ENCODE data around the gene FILIP1L.

FILIP1L gene

GRCh38 chr3:99955773-99956562 is 158.3 kb downstream of the FILIP1L start:
- DNase-seq (ENCODE audit: low read depth in 2 of 2, low spot score in 1 of 2): no peak

DNA sequence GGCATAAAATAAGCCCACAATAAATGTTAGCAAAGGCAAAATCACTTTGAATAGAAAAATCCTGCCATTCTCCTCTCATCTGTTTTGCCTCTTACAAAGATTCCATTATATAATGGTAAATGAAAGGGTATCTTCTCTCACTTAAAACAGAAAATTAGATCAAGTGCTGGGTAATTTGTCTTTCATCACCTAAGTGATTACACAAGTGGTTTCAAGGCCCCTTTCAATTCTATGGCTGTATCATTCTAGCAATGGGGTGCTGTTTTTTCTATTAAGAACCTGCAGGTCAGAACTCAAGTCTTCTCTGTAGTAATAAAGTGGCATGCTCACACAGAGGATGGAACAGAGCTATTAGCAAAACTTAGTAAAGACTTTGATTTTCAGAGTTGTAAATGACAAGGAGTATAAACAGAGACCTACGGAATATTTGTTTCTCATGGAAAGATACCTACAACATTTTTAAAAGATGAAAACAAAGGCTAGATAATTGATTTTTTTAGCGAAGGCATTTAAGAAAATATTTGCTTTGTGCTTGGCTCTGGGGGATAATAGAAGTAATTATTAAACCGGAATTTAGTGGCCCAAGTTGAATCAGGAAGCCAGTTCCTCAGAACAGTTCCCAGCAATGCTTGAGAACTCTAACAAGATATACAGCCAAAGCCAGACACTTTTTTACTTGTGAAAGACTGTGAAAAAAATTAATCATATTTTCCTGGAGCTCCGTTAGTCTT is 159.2 kb downstream of the FILIP1L start:
- DNase-seq (ENCODE audit: low read depth in 2 of 2, low spot score in 1 of 2): no peak

GRCh38 chr3:99953596-99953995 is 160.7 kb downstream of the FILIP1L start:
- DNase-seq (ENCODE audit: low read depth in 2 of 2, low spot score in 1 of 2): no peak

DNA sequence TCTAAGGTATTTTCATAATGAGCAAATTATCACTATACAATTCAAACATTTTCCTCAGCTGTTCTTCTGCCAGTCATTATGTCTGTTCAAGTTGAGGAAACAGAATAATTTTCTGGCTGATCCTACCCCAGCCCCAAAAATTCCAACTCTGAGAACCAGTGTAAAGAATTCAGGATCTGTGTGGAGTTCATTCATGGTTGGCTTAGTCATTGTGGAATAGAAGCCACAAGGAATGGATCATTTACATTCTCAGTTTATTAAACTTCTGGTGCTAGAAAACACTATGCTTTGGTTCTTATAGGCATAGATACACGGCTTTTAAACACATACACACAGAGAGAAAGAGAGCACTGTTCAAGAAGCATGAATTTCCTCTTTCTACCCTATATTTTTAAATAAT is 162.0 kb downstream of the FILIP1L start:
- DNase-seq (ENCODE audit: low read depth in 2 of 2, low spot score in 1 of 2): no peak

- no peak for DNase-seq (ENCODE audit: low read depth in 2 of 2, low spot score in 1 of 2)
Observed at GRCh38 chr3:99951701-99952100, 162.6 kb downstream of the FILIP1L start.

DNA sequence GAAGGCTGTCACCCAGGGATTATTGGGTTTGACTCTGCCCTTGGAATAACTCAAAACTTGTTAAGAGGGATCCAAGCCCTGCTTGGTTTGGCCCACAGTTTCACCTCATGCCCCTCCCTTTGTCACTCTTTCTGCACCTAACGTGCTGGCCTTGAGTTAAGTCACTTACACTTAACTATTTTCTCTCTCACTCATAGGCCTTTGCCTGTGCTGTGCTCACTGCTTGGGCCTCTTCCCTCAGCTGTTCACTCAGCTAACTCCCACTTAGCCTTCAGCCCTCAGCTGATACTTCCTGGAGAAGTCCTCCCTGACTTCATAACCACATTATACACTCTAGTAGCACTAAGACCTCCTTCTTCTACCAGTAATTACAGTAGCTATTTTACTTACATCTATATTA is 163.4 kb downstream of the FILIP1L start:
- DNase-seq (ENCODE audit: low read depth in 2 of 2, low spot score in 1 of 2): no peak

DNA sequence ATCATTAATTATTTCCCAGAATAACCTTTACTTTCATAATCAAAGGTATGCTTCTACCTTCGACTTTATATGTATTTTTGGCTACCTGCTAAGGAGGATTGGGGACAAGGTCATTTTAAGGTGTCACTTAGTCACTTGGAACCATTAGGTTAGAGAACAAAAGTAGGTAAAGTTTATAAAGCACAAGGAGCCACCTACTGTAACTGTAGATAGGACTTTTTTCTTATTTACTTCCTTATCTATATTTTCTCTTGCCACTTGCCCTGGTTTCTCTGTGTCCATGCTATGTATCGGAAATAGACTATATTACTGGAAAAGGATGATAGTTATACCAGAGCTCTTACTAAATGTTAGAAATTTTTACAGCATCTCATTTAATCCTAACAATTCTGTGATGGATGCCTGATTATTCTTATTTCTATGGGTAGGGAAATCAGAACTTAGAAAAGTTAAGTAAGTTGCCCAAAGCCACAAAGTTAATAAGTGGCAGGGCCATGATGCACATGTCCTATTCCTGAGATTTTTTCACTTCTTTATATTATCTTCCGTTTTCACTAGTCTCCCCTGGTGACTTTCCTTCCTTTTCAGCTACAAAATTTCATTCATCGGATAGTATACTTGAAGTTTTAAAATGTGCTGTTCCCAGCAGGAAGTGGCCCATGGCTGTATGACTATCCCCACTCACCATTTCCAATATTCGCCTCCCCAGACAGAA is 164.2 kb downstream of the FILIP1L start:
- no peak for DNase-seq (ENCODE audit: low read depth in 2 of 2, low spot score in 1 of 2)

DNA sequence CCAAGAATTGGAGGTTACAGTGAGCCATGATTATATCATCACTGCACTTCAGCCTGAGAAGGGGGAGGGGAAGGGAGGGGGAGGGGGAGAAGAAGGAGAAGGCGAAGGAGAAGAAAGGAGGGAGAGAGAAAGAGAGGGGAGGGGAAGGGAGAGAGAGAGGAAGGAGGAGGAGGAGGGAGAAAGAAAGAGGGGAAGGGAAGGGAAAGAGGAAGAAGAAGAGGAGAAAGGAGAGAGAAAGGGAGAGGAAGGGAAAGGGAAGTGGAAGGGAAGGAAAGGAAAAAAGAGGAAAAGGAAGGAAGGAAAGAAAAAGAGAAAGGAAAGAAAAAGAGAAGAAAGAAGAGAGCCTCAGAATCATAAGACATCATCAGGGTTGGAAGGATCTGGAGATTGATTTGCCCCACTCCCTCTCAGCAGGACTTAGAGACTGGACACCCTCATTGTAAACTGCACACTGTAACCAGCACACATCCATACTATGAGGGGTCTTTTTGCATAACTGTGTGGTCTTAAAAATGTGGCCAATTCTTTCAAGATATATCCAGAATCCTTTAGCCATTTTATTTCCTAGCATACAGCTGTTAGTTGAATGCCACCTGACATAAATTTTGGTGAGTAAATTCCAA is 165.7 kb downstream of the FILIP1L start:
- no peak for DNase-seq (ENCODE audit: low read depth in 2 of 2, low spot score in 1 of 2)

- no peak for DNase-seq (ENCODE audit: low read depth in 2 of 2, low spot score in 1 of 2)
Observed at GRCh38 chr3:99947356-99947755, 166.9 kb downstream of the FILIP1L start.

GRCh38 chr3:99945328-99945995 is 168.8 kb downstream of the FILIP1L start:
- no peak for DNase-seq (ENCODE audit: low read depth in 2 of 2, low spot score in 1 of 2)

- no peak for DNase-seq (ENCODE audit: low read depth in 2 of 2, low spot score in 1 of 2)
Observed at GRCh38 chr3:99943931-99944761, 170.2 kb downstream of the FILIP1L start.

- DNase-seq (ENCODE audit: low read depth in 2 of 2, low spot score in 1 of 2): no peak
Observed at GRCh38 chr3:99941211-99941610, 173.1 kb downstream of the FILIP1L start.

- DNase-seq (ENCODE audit: low read depth in 2 of 2, low spot score in 1 of 2): no peak
Observed at GRCh38 chr3:99940350-99940749, 174.0 kb downstream of the FILIP1L start.

DNA sequence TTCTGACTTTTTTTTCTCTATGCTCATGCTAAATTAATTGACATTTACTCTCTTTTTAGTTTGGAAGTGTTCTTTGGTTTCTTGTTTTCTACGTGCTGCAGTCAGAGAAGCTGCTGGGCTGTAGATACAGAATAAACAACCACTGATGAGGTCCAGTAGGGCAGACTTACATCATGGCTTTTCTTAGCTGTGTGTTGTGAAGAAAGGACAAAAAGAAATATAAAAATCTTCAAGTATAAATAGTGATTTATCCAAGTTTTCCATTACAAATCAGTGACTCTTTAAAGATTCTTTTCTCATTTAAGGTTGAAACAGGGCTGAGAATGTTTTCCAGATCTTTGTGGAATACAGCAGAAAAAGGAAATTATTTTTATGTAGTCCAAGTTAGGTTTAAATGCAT is 174.4 kb downstream of the FILIP1L start:
- DNase-seq (ENCODE audit: low read depth in 2 of 2, low spot score in 1 of 2): no peak

DNA sequence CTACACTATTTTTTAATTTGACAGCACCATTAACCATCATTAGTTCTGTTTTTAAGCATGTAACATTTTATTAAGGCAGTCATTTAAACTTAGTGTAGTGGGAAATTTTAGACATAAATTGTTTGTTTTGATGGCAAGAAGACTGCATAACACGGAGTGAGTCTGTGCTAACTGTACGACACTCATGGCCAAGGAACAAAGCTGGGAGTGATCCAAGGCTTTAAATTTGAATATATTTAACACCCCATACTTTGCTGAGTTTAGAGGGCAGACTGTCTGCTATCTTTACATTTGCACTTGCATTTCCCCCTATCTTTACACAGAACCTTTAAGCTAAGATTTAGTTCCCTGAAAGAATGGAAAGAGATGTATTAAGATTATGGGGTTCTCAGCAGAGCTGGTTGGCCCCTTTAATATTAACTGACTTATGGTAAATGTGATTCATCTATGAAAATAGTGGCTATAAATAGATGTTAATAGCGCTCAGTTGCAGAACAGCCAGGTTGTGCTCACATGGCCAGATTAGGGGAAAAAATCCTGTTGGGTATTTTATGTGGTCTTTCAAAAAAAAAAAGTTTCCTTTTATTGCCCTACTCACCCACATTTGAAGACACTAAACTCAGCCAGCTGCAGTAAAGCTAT is 175.9 kb downstream of the FILIP1L start:
- no peak for DNase-seq (ENCODE audit: low read depth in 2 of 2, low spot score in 1 of 2)

DNA sequence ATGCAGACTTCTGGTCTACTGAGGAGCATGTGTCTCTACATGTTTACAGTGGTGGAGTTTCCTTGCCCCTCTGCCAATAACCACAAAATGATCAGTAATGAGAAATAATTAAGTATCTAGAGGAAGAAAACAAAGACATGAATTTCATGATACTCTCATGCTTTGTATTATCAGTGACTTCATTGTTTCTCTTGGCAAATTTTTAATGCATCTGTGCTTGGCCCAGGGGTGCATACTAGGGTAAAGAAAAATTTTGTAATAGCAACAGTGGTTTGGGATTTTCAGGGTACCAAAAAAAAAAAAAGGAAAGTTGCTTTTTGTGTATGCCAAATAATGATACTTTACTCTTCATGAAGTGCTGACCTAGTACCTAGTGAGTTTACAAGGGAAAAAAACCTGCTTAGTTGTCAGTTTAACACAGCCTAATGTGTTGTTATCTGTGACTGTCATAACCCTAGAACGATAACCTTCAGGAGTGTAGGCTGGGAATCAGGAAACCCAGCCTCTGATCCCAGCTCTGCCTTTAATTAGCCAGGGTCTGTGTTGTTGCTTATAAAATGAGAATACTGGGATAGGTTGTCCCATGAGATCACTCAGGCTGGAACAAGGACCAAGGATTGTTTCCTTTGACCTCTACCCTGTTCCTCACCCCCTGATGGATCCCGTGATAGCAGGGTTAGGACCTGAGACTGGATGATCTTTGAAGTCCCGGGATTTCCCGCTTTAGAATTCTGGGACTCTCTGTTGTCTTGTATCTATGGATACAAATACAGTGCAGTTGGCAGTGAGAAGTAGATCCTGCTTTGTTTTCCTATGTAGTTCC is 179.1 kb downstream of the FILIP1L start:
- no peak for DNase-seq (ENCODE audit: low read depth in 2 of 2, low spot score in 1 of 2)

- DNase-seq (ENCODE audit: low read depth in 2 of 2, low spot score in 1 of 2): no peak
Observed at GRCh38 chr3:99933971-99934750, 180.1 kb downstream of the FILIP1L start.

GRCh38 chr3:99931059-99931458 is 183.2 kb downstream of the FILIP1L start:
- DNase-seq (ENCODE audit: low read depth in 2 of 2, low spot score in 1 of 2): no peak

Data from stimulated activated CD8-positive, alpha-beta memory T cell treated with anti-CD3 and anti-CD28 coated beads, Interleukin-4, amount 100 ng/mL, for 1 hour (primary cell).